ENCODE results near the gene PGLYRP2. TPM values are rescaled to one million over a fixed set of nuclear protein-coding genes. Genes with fewer than 3 reads are reported as not detected.

PGLYRP2 gene
- total RNA-seq, 1 experiment from 2014 or later: not detected

DNA sequence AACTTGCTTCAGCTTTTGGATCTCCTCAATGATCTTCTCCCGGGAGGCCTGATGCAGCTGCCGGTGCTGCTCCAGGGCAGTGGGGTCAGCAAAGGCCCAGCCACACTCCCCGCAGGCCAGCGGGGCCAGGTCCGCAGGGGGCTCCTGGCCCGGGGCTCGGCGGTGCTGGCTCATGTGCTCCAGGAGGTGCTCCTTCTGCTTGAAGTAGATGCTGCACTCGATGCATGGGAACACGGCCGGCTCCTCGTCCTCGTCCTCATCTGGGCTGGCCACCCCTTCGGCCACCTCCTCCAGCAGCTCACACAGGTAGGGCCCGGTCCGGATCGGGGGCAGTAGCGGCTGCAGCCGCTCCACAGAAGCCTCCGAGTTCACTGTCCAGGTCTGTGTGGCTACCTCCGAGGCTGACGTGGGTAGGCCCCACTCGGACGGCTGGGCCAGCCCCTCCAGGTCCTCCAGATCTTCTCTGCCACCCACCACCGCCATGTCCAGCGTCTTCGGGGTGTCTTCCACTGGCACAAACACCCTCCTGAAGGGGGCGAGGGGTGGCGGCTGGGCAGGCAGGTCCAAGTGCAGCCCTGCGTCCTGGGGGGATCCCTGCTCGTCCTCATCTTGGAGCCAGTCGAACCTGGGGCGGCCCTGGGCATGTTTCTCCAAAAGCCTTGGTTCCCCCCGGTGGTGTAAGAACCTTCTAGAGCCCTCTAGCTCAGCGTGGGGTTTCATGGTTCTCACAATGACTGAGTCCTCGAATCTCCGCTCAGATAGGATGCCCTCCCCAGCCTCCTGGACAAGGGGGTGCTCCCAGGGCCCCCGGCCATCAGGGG lies 39.3 kb downstream of the PGLYRP2 start:
- H3K9ac ChIP-seq (ENCODE audit: low read length): no peak overlapping the region
- TF ChIP-seq ELF1 (IDR thresholded peaks at IDR 0.05; ENCODE audit: borderline replicate concordance, low read depth): no peak
- BruUV-seq (replicated peaks): no TSS peak
- H3K36me3 ChIP-seq (ENCODE audit: control insufficient read depth in 1 of 2, insufficient read depth in 2 of 2, low read length in 2 of 2): no peaks in the 10 kb centered on the region
- no peak overlapping the region for H3K4me2 ChIP-seq (ENCODE audit: low read length)
- no peak overlapping the region for H3K4me3 ChIP-seq (replicated peaks in 1 of 2; ENCODE audit: low read depth in 1 of 2, low read length in 2 of 2)
- ATAC-seq: no peak
- no peaks in the 10 kb centered on the region for H3K79me2 ChIP-seq (ENCODE audit: insufficient read depth, low read length)
- RAD21 ChIA-PET (ENCODE audit: low non-redundant PET in 1 of 2, low total read pairs in 2 of 2, uncharacterized antibody in 2 of 2, unreplicated experiment in 2 of 2): no interaction called here
- DNase-seq (ENCODE audit: low read depth, low spot score): no peak
- no peaks in the 10 kb centered on the region for H3K9me3 ChIP-seq (ENCODE audit: control insufficient read depth in 1 of 2, insufficient read depth in 1 of 2, low read depth in 1 of 2, low read length in 2 of 2)
- H2AFZ ChIP-seq (ENCODE audit: low read depth, low read length, poor library complexity, severe bottlenecking): no peak overlapping the region
- H3K27me3 ChIP-seq (ENCODE audit: insufficient read depth, low read length): no peaks in the 10 kb centered on the region
- POLR2A ChIA-PET: no interaction called here
- no peaks in the 10 kb centered on the region for H3K9me2 ChIP-seq (ENCODE audit: insufficient read depth)
- intact Hi-C loops (cut with micrococcal nuclease): no loop called here
- no peak overlapping the region for H3K27ac ChIP-seq (ENCODE audit: low read depth, low read length)
- no peaks in the 10 kb centered on the region for H4K20me1 ChIP-seq (ENCODE audit: insufficient read depth)
- H3K4me1 ChIP-seq (ENCODE audit: control insufficient read depth in 1 of 2, insufficient read depth in 2 of 2, low read length in 2 of 2): no peaks in the 10 kb centered on the region
- CTCF ChIA-PET: no interaction called here

DNA sequence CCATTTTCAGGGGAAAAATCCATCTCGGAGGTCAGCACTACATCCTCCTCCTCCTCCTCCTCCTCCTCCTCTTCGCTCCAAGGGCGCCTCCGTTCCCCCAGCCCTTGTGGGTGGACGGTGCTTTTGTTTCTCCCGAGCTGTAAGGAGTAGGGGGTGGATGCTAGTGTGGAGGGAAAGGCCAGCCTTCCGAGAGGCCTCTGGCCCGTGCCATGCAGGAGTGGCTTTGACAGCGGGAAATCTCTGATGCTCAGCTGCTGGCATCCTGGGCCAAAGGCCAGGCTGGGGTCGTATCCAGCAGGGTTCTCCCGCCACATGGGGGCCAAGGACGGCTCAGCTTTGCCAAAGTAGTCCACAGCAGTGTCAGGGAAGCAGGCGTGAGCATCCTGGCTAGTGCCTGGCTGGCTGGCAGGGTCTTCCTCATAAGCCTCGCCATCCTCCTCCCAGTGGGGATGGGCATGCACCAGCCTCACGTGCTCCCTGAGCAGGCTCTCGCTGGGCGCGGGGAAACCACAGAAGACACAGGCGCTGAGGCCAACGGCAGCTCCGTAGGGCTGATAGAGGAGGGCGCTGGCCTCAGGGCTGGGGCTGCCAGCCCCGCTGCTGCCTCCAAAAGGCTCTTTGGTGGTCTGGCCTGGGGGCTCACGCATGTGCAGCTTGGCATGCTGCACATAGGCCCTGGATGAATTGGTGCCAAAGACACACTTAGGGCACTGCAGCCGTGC lies 40.1 kb downstream of the PGLYRP2 start:
- Histone ChIP-seq H3K4me2 (ENCODE audit: low read length) (no peak overlapping the region), H3K9ac (ENCODE audit: low read length) (no peak overlapping the region), H3K36me3 (ENCODE audit: control insufficient read depth in 1 of 2, insufficient read depth in 2 of 2, low read length in 2 of 2) (no peaks in the 10 kb centered on the region), H3K9me2 (ENCODE audit: insufficient read depth) (no peaks in the 10 kb centered on the region), H3K4me3 (replicated peaks in 1 of 2; ENCODE audit: low read depth in 1 of 2, low read length in 2 of 2) (no peak overlapping the region), H3K27me3 (ENCODE audit: insufficient read depth, low read length) (no peaks in the 10 kb centered on the region), H3K27ac (ENCODE audit: low read depth, low read length) (no peak overlapping the region), H3K4me1 (ENCODE audit: control insufficient read depth in 1 of 2, insufficient read depth in 2 of 2, low read length in 2 of 2) (no peaks in the 10 kb centered on the region), H4K20me1 (ENCODE audit: insufficient read depth) (no peaks in the 10 kb centered on the region), H3K9me3 (ENCODE audit: control insufficient read depth in 1 of 2, insufficient read depth in 1 of 2, low read depth in 1 of 2, low read length in 2 of 2) (no peaks in the 10 kb centered on the region), H3K79me2 (ENCODE audit: insufficient read depth, low read length) (no peaks in the 10 kb centered on the region), H2AFZ (ENCODE audit: low read depth, low read length, poor library complexity, severe bottlenecking) (no peak overlapping the region)
- intact Hi-C loops (cut with micrococcal nuclease): no loop called here
- DNase-seq (ENCODE audit: low read depth, low spot score) (no peak), ATAC-seq (no peak)
- CTCF ChIA-PET: no interaction called here
- BruUV-seq (replicated peaks): no TSS peak
- RAD21 ChIA-PET (ENCODE audit: low non-redundant PET in 1 of 2, low total read pairs in 2 of 2, uncharacterized antibody in 2 of 2, unreplicated experiment in 2 of 2): no interaction called here
- TF ChIP-seq EZH2phosphoT487 (IDR thresholded peaks at IDR 0.05; ENCODE audit: borderline replicate concordance): no peak
- TF ChIP-seq CBX3 (IDR thresholded peaks at IDR 0.05; ENCODE audit: low read depth): no peak
- no peak for TF ChIP-seq POLR2AphosphoS5 (IDR thresholded peaks at IDR 0.05; ENCODE audit: low read depth, low read length)
- no peak for TF ChIP-seq TCF7L2 (IDR thresholded peaks at IDR 0.05; ENCODE audit: borderline replicate concordance, extremely low read depth, insufficient read depth, insufficient read length)
- TF ChIP-seq, protein P1, sequence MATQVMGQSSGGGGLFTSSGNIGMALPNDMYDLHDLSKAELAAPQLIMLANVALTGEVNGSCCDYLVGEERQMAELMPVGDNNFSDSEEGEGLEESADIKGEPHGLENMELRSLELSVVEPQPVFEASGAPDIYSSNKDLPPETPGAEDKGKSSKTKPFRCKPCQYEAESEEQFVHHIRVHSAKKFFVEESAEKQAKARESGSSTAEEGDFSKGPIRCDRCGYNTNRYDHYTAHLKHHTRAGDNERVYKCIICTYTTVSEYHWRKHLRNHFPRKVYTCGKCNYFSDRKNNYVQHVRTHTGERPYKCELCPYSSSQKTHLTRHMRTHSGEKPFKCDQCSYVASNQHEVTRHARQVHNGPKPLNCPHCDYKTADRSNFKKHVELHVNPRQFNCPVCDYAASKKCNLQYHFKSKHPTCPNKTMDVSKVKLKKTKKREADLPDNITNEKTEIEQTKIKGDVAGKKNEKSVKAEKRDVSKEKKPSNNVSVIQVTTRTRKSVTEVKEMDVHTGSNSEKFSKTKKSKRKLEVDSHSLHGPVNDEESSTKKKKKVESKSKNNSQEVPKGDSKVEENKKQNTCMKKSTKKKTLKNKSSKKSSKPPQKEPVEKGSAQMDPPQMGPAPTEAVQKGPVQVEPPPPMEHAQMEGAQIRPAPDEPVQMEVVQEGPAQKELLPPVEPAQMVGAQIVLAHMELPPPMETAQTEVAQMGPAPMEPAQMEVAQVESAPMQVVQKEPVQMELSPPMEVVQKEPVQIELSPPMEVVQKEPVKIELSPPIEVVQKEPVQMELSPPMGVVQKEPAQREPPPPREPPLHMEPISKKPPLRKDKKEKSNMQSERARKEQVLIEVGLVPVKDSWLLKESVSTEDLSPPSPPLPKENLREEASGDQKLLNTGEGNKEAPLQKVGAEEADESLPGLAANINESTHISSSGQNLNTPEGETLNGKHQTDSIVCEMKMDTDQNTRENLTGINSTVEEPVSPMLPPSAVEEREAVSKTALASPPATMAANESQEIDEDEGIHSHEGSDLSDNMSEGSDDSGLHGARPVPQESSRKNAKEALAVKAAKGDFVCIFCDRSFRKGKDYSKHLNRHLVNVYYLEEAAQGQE (IDR thresholded peaks at IDR 0.05; ENCODE audit: low read depth): no peak
- TF ChIP-seq, protein P2, sequence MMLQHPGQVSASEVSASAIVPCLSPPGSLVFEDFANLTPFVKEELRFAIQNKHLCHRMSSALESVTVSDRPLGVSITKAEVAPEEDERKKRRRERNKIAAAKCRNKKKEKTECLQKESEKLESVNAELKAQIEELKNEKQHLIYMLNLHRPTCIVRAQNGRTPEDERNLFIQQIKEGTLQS (IDR thresholded peaks at IDR 0.05): no peak
- TF ChIP-seq YY1 (IDR thresholded peaks at IDR 0.05; ENCODE audit: extremely low read depth, insufficient replicate concordance, low read depth, low read length): no peak
- no peak for TF ChIP-seq SIN3A (IDR thresholded peaks at IDR 0.05; ENCODE audit: low read depth)
- TF ChIP-seq EGR1 (IDR thresholded peaks at IDR 0.05; ENCODE audit: low read depth): no peak
- no peak for TF ChIP-seq EZH2 (IDR thresholded peaks at IDR 0.05)
- TF ChIP-seq ZNF274 (IDR thresholded peaks at IDR 0.05; ENCODE audit: low read depth, low read length): no peak
- TF ChIP-seq SP1 (IDR thresholded peaks at IDR 0.05; ENCODE audit: low read depth): no peak
- POLR2A ChIA-PET: no interaction called here
